HEK293 (cell line): ENCODE results near the gene ARL3.

Experiments used
- CTCF ChIA-PET: fragments of 350-600 bp; formaldehyde crosslinking; extraction: SDS; loops from one replicate; lab custom pipeline; 2021; ENCODE audit warnings: antibody characterized with exemption; lab: Yijun Ruan, JAX
- POLR2A ChIA-PET: fragments of 300-600 bp; formaldehyde crosslinking; extraction: SDS; loops from one replicate; lab custom pipeline; 2020; ENCODE audit warnings: antibody characterized with exemption, inconsistent platforms; lab: Yijun Ruan, JAX
- H3K27ac ChIP-seq: fragments of 200-500 bp; sonication (Bioruptor generic); 2 replicates; pipeline ENCODE4 v1.5.1; 2014; ENCODE audit warnings: low read depth, low read length, control low read depth, inconsistent platforms; ENCODE audit errors: extremely low read depth
- H3K36me3 ChIP-seq, 2 experiments: fragments of 200-500 bp in 1 of 2; sonication (Bioruptor generic) in 1 of 2; 1 replicate in 1 of 2; 2 replicates in 1 of 2; pipeline ENCODE4 v1.5.1; 2014 to 2017; ENCODE audit warnings: inconsistent platforms in 2 of 2, low read length in 2 of 2; ENCODE audit not compliant: control insufficient read depth in 2 of 2, insufficient read depth in 1 of 2
- H3K4me1 ChIP-seq: fragments of 200-500 bp; sonication (Bioruptor generic); 2 replicates; pipeline ENCODE4 v1.5.1; 2014; ENCODE audit warnings: mild to moderate bottlenecking, low read length, inconsistent platforms; ENCODE audit not compliant: control insufficient read depth, insufficient read depth
- H3K4me3 ChIP-seq: 2 replicates; pipeline ENCODE4 v1.5.1; 2011; ENCODE audit warnings: low read depth, mild to moderate bottlenecking, control low read depth, low read length, moderate library complexity
- H3K9me3 ChIP-seq: fragments of 200-500 bp; sonication (Bioruptor generic); 2 replicates; pipeline ENCODE4 v1.5.1; 2014; ENCODE audit warnings: low read depth, low read length, inconsistent platforms; ENCODE audit not compliant: control insufficient read depth, insufficient read depth
- FEZF1 ChIP-seq: fragments of 450-650 bp; formaldehyde crosslinking; IDR thresholded peaks from 2 replicates; pipeline ENCODE4 v1.5.1; 2016; ENCODE audit warnings: missing biosample characterization, missing genetic modification characterization
- MYNN ChIP-seq: fragments of 450-650 bp; formaldehyde crosslinking; IDR thresholded peaks from 2 replicates; pipeline ENCODE4 v1.5.1; 2016; ENCODE audit warnings: missing biosample characterization, missing genetic modification characterization, borderline replicate concordance
- MZF1 ChIP-seq: fragments of 450-650 bp; formaldehyde crosslinking; IDR thresholded peaks from 2 replicates; pipeline ENCODE4 v1.5.1; 2017; ENCODE audit warnings: missing biosample characterization, missing genetic modification characterization, borderline replicate concordance
- OVOL3 ChIP-seq: fragments of 450-650 bp; formaldehyde crosslinking; IDR thresholded peaks from 2 replicates; pipeline ENCODE4 v1.5.1; 2016; ENCODE audit warnings: missing biosample characterization, missing genetic modification characterization
- PATZ1 ChIP-seq: fragments of 450-650 bp; formaldehyde crosslinking; IDR thresholded peaks from 2 replicates; pipeline ENCODE4 v1.5.1; 2016; ENCODE audit warnings: missing biosample characterization, missing genetic modification characterization
- PRDM2 ChIP-seq: fragments of 450-650 bp; formaldehyde crosslinking; IDR thresholded peaks from 2 replicates; pipeline ENCODE4 v1.5.1; 2016; ENCODE audit warnings: missing biosample characterization, missing genetic modification characterization, borderline replicate concordance
- SETDB1 ChIP-seq: IDR thresholded peaks from one replicate; pipeline ENCODE4 v1.6.1; 2017; ENCODE audit warnings: mild to moderate bottlenecking, low read length, moderate library complexity, mixed read lengths; ENCODE audit not compliant: insufficient read length
- ZBTB17 ChIP-seq: fragments of 450-650 bp; formaldehyde crosslinking; IDR thresholded peaks from 2 replicates; pipeline ENCODE4 v1.5.1; 2016; ENCODE audit warnings: missing biosample characterization, missing genetic modification characterization
- ZBTB21 ChIP-seq: fragments of 450-650 bp; formaldehyde crosslinking; IDR thresholded peaks from 2 replicates; pipeline ENCODE4 v1.5.1; 2017; ENCODE audit warnings: missing biosample characterization, missing genetic modification characterization
- ZFP3 ChIP-seq: fragments of 450-650 bp; formaldehyde crosslinking; IDR thresholded peaks from 2 replicates; pipeline ENCODE4 v1.5.1; 2016; ENCODE audit warnings: low read depth, missing biosample characterization, missing genetic modification characterization
- ZFP41 ChIP-seq: fragments of 450-650 bp; formaldehyde crosslinking; IDR thresholded peaks from 2 replicates; pipeline ENCODE4 v1.5.1; 2016; ENCODE audit warnings: missing biosample characterization, missing genetic modification characterization, borderline replicate concordance
- ZNF133 ChIP-seq: fragments of 450-650 bp; formaldehyde crosslinking; IDR thresholded peaks from 2 replicates; pipeline ENCODE4 v1.5.1; 2016; ENCODE audit warnings: missing biosample characterization, missing genetic modification characterization
- ZNF175 ChIP-seq: fragments of 450-650 bp; formaldehyde crosslinking; IDR thresholded peaks from 2 replicates; pipeline ENCODE4 v1.5.1; 2016; ENCODE audit warnings: missing biosample characterization, missing genetic modification characterization
- ZNF19 ChIP-seq: fragments of 450-650 bp; formaldehyde crosslinking; IDR thresholded peaks from 2 replicates; pipeline ENCODE4; 2016; ENCODE audit warnings: missing biosample characterization, missing genetic modification characterization, low read depth
- ZNF23 ChIP-seq: fragments of 450-650 bp; formaldehyde crosslinking; IDR thresholded peaks from 2 replicates; pipeline ENCODE4 v1.5.1; 2016; ENCODE audit warnings: missing biosample characterization, missing genetic modification characterization, borderline replicate concordance
- ZNF292 ChIP-seq: fragments of 450-650 bp; formaldehyde crosslinking; IDR thresholded peaks from 2 replicates; pipeline ENCODE4 v1.5.1; 2016; ENCODE audit warnings: low read depth, missing biosample characterization, missing genetic modification characterization, borderline replicate concordance
- ZNF398 ChIP-seq: fragments of 450-650 bp; formaldehyde crosslinking; IDR thresholded peaks from 2 replicates; pipeline ENCODE4 v1.5.1; 2017; ENCODE audit warnings: missing biosample characterization, missing genetic modification characterization
- ZNF548 ChIP-seq: fragments of 450-650 bp; formaldehyde crosslinking; IDR thresholded peaks from 2 replicates; pipeline ENCODE4 v1.5.1; 2016; ENCODE audit warnings: missing biosample characterization, missing genetic modification characterization
- ZNF558 ChIP-seq: fragments of 450-650 bp; formaldehyde crosslinking; IDR thresholded peaks from 2 replicates; pipeline ENCODE4 v1.5.1; 2016; ENCODE audit warnings: missing biosample characterization, missing genetic modification characterization
- ZNF580 ChIP-seq: fragments of 450-650 bp; formaldehyde crosslinking; IDR thresholded peaks from 2 replicates; pipeline ENCODE4 v1.5.1; 2016; ENCODE audit warnings: missing biosample characterization, missing genetic modification characterization
- ZNF596 ChIP-seq: fragments of 450-650 bp; IDR thresholded peaks from 2 replicates; pipeline ENCODE4 v1.5.0; 2018; ENCODE audit warnings: missing biosample characterization, mild to moderate bottlenecking, missing genetic modification characterization, moderate library complexity
- ZNF626 ChIP-seq: fragments of 450-650 bp; sonication (Bioruptor Pico); formaldehyde crosslinking; IDR thresholded peaks from 2 replicates; pipeline ENCODE4 v1.5.1; 2018; ENCODE audit warnings: missing biosample characterization, missing genetic modification characterization, inconsistent platforms
- ZSCAN23 ChIP-seq: fragments of 450-650 bp; formaldehyde crosslinking; IDR thresholded peaks from 2 replicates; pipeline ENCODE4 v1.5.1; 2016; ENCODE audit warnings: missing biosample characterization, missing genetic modification characterization

The ARL3 gene

GRCh38 chr10:102738692-102739121 is 24.5 kb upstream of the ARL3 start:
- TF ChIP-seq ZNF175 (tag by site-specific recombination) (no peak), ZNF19 (tag by site-specific recombination) (no peak), ZBTB21 (no peak), ZFP3 (no peak), MYNN (no peak), ZBTB17 (tag by site-specific recombination) (no peak), ZNF548 (tag by site-specific recombination) (no peak), ZNF596 (no peak), ZFP41 (no peak), PATZ1 (no peak), ZNF292 (tag by site-specific recombination) (no peak), FEZF1 (tag by site-specific recombination) (no peak), ZNF398 (no peak), PRDM2 (no peak)
- H3K36me3 ChIP-seq: peaks cover 0 to 34% of the 10 kb centered on the region in 2 experiments; a peak in 2 of 3 replicates
- H3K9me3 ChIP-seq: no peaks in the 10 kb centered on the region
- ChIA-PET CTCF (interaction anchor here (0.6 to 1.4 kb wide), 4 partner anchors 9 to 328 kb away, joined by 3 to 4 read pairs (median 3); no protein-coding TSS in a partner anchor), POLR2A (no interaction called here)
- H3K27ac ChIP-seq: no peak overlapping the region
- H3K4me3 ChIP-seq: no peak overlapping the region
- no peaks in the 10 kb centered on the region for H3K4me1 ChIP-seq

- Histone ChIP-seq H3K27ac (no peak overlapping the region), H3K36me3 (peaks cover 0 to 65% of the 10 kb centered on the region in 2 experiments; a peak in 2 of 3 replicates), H3K4me1 (no peaks in the 10 kb centered on the region), H3K9me3 (no peaks in the 10 kb centered on the region), H3K4me3 (no peak overlapping the region)
- CTCF ChIA-PET: no interaction called here
- POLR2A ChIA-PET: interaction anchor here (1.4 kb wide), 1 partner anchor 90 kb away, joined by 4 read pairs; no protein-coding TSS in a partner anchor
- TF ChIP-seq SETDB1 (no peak), ZSCAN23 (tag by site-specific recombination) (no peak), ZNF580 (tag by site-specific recombination) (no peak), OVOL3 (tag by site-specific recombination) (no peak), MZF1 (tag by site-specific recombination) (no peak), ZNF23 (tag by site-specific recombination) (no peak), ZNF558 (tag by site-specific recombination) (no peak), ZNF133 (tag by site-specific recombination) (no peak), ZNF626 (tag by site-specific recombination) (no peak)
Observed at GRCh38 chr10:102735065-102735562, 20.9 kb upstream of the ARL3 start.
